ENCODE measurements around the gene GIPC1.

DNA sequence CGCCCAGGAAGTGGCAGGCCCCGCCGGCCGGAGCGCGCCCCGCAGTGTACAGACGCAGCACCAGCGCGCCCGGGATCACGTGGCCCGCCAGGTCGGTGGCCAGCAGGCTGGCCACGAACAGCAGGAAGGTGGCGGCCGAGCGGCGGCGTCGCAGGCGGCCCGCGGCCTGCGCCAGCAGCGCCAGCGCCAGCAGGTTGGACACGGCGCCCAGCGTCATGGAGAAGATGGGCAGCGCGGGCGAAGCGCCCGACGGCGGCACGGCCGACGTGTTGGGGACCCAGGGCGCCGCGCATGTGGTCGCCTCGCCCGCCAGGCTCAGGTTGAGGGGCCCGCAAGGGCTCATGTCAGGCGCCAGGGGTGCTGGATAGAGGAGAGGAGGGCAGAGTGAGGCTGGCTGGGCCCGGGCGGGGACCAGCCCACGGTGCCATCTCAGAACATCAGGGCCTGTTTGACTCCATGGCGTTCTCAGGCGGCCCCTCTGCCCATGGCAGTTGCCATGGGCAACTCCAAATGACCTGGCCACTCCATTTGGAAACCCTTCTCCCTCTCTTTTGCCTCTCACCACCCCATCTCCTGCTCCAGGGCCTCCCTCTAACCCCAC is 21.8 kb downstream of the GIPC1 start:
- TF ChIP-seq, protein P1, sequence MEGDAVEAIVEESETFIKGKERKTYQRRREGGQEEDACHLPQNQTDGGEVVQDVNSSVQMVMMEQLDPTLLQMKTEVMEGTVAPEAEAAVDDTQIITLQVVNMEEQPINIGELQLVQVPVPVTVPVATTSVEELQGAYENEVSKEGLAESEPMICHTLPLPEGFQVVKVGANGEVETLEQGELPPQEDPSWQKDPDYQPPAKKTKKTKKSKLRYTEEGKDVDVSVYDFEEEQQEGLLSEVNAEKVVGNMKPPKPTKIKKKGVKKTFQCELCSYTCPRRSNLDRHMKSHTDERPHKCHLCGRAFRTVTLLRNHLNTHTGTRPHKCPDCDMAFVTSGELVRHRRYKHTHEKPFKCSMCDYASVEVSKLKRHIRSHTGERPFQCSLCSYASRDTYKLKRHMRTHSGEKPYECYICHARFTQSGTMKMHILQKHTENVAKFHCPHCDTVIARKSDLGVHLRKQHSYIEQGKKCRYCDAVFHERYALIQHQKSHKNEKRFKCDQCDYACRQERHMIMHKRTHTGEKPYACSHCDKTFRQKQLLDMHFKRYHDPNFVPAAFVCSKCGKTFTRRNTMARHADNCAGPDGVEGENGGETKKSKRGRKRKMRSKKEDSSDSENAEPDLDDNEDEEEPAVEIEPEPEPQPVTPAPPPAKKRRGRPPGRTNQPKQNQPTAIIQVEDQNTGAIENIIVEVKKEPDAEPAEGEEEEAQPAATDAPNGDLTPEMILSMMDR (IDR thresholded peaks at IDR 0.05) = no peak
- no peak for TF ChIP-seq EZH2phosphoT487 (IDR thresholded peaks at IDR 0.05)
